ENCODE data around the gene ADARB2.

Gene ADARB2

GRCh38 chr10:1662438-1663025 lies 74.8 kb downstream of the ADARB2 start:
- no peak for TF ChIP-seq CTCF (IDR thresholded peaks at IDR 0.05; ENCODE audit: low read depth, low read length)
- no peak for DNase-seq
- Histone ChIP-seq H3K4me1 (no peaks in the 10 kb centered on the region), H3K36me3 (no peaks in the 10 kb centered on the region), H3K9me3 (no peaks in the 10 kb centered on the region), H3K4me3 (ENCODE audit: low read depth, low read length) (no peak overlapping the region), H3K27me3 (no peaks in the 10 kb centered on the region)

- DNase-seq, result no peak
- Histone ChIP-seq H3K27me3 (no peaks in the 10 kb centered on the region), H3K9me3 (no peaks in the 10 kb centered on the region), H3K4me1 (no peaks in the 10 kb centered on the region), H3K4me3 (ENCODE audit: low read depth, low read length) (no peak overlapping the region), H3K36me3 (no peaks in the 10 kb centered on the region)
- TF ChIP-seq CTCF (IDR thresholded peaks at IDR 0.05; ENCODE audit: low read depth, low read length), result no peak
These were observed 75.4 kb downstream of the ADARB2 start for GRCh38 chr10:1661859-1662437.

GRCh38 chr10:1661416-1661815 lies 75.9 kb downstream of the ADARB2 start:
- Histone ChIP-seq H3K4me1 (no peaks in the 10 kb centered on the region), H3K9me3 (no peaks in the 10 kb centered on the region), H3K36me3 (no peaks in the 10 kb centered on the region), H3K27me3 (no peaks in the 10 kb centered on the region), H3K4me3 (ENCODE audit: low read depth, low read length) (no peak overlapping the region)
- TF ChIP-seq CTCF (IDR thresholded peaks at IDR 0.05; ENCODE audit: low read depth, low read length), result no peak
- no peak for DNase-seq

- DNase-seq, result no peak
- no peaks in the 10 kb centered on the region for H3K4me1 ChIP-seq
- no peaks in the 10 kb centered on the region for H3K27me3 ChIP-seq
- TF ChIP-seq CTCF (IDR thresholded peaks at IDR 0.05; ENCODE audit: low read depth, low read length), result no peak
- no peak overlapping the region for H3K4me3 ChIP-seq (ENCODE audit: low read depth, low read length)
- no peaks in the 10 kb centered on the region for H3K9me3 ChIP-seq
- no peaks in the 10 kb centered on the region for H3K36me3 ChIP-seq
These were observed 76.5 kb downstream of the ADARB2 start for GRCh38 chr10:1660815-1661214.

GRCh38 chr10:1660386-1660785 lies 76.9 kb downstream of the ADARB2 start:
- Histone ChIP-seq H3K27me3 (no peaks in the 10 kb centered on the region), H3K9me3 (no peaks in the 10 kb centered on the region), H3K4me3 (ENCODE audit: low read depth, low read length) (no peak overlapping the region), H3K4me1 (no peaks in the 10 kb centered on the region), H3K36me3 (no peaks in the 10 kb centered on the region)
- DNase-seq, result no peak
- no peak for TF ChIP-seq CTCF (IDR thresholded peaks at IDR 0.05; ENCODE audit: low read depth, low read length)

- no peaks in the 10 kb centered on the region for H3K9me3 ChIP-seq
- H3K36me3 ChIP-seq, result no peaks in the 10 kb centered on the region
- no peaks in the 10 kb centered on the region for H3K27me3 ChIP-seq
- no peak for DNase-seq
- no peaks in the 10 kb centered on the region for H3K4me1 ChIP-seq
- no peak overlapping the region for H3K4me3 ChIP-seq (ENCODE audit: low read depth, low read length)
- TF ChIP-seq CTCF (IDR thresholded peaks at IDR 0.05; ENCODE audit: low read depth, low read length), result no peak
These were observed 78.0 kb downstream of the ADARB2 start for GRCh38 chr10:1659221-1659791.

Measured in BE2C (cell line).